Measurements from ENCODE around the gene DERL3. TPM values are rescaled to one million over a fixed set of nuclear protein-coding genes. Genes with fewer than 3 reads are reported as not detected.

Gene DERL3
- total and polyA plus RNA-seq, 2 donors (not counting 1 experiment from before 2014, with no cell fraction given), result 77.0 to 142 TPM

DNA sequence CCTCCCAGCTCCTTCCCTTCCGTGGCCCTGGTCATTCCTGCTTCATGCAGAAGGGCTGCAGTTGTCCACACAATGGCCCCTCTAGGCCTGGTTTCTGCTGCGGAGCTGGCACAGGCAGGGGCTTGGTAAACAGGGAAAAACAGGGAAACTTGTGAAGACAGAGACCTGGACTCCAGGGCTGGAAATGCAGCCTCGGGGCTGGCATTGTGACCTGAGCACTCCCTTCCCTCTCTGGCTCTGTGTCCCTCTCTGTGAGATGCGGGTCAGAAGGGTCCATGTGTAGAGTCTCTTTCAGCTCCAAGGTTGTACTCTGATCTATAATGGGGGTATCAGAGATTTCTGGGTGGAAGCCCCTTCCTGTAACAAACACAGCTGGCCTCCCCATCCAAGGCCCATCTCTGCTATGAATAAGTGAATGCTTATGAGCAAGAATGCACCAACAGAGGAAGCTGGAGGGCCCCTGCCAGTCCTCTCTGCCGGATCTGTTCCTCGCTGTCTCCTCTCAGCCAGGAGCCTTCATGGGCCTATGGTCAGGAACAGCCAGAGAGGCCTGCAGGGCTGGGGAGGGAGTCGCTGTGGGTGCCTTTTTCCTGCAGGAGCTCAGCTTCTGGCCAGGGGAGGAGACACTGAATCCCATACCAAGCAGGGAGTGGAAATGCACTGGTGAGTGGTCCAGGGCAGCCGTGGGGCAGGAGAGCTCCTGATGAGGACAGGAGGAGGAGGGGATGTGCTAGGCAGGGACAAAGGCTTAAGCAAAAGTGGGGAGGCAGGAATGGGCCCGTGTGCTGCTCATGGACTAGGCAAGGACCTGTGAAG lies 6.7 kb upstream of the DERL3 start:
- intact Hi-C loops (cut with micrococcal nuclease), result loop anchor here (5.0 to 10.0 kb wide), 3 partner anchors 218 to 701 kb away; partner anchors contain the start of genes RAB36 and RSPH14
- H3K4me3 Mint-ChIP-seq, result peak overlapping the region; percentile 79

More for the DNA sequence above, 6.7 kb upstream of the DERL3 start:
- no peak overlapping the region for H2AFZ ChIP-seq (ENCODE audit: insufficient read depth, low read depth, low read length, poor library complexity, severe bottlenecking)
- H3K27ac Mint-ChIP-seq, result peak overlapping the region; percentile 98
- 71% methylated on average over 6 of the region's 9 CpGs for WGBS (ENCODE audit: insufficient coverage)
- H3K36me3 ChIP-seq (replicated peaks in 1 of 2; ENCODE audit: control extremely low read depth in 1 of 2, control insufficient read depth in 1 of 2, extremely low read depth in 1 of 2, insufficient read depth in 2 of 2, low read length in 1 of 2), result no peaks in the 10 kb centered on the region
- no peak for DNase-seq
- H3K9me3 ChIP-seq (ENCODE audit: control extremely low read depth in 1 of 3, control insufficient read depth in 2 of 3, insufficient read depth in 1 of 3, low read length in 2 of 3), result peaks cover 0 to 5% (median 0%) of the 10 kb centered on the region in 3 donors
- no peaks in the 10 kb centered on the region for H3K27me3 Mint-ChIP-seq
- no peak for ATAC-seq (ENCODE audit: low read depth)
- H3K9me3 Mint-ChIP-seq (ENCODE audit: insufficient read depth), result no peaks in the 10 kb centered on the region
- peaks cover 86% of the 10 kb centered on the region for H3K4me1 Mint-ChIP-seq
- H3K27ac ChIP-seq (ENCODE audit: low read length in 2 of 2), result peak overlapping the region; percentile 73 to 82
- H3K9ac ChIP-seq (ENCODE audit: low read length), result peak overlapping the region; percentile 47
- H3K4me1 ChIP-seq (ENCODE audit: control insufficient read depth in 2 of 2, insufficient read depth in 2 of 2, low read length in 2 of 2), result peaks cover 54 to 84% of the 10 kb centered on the region in 2 donors
- TF ChIP-seq, protein P1, sequence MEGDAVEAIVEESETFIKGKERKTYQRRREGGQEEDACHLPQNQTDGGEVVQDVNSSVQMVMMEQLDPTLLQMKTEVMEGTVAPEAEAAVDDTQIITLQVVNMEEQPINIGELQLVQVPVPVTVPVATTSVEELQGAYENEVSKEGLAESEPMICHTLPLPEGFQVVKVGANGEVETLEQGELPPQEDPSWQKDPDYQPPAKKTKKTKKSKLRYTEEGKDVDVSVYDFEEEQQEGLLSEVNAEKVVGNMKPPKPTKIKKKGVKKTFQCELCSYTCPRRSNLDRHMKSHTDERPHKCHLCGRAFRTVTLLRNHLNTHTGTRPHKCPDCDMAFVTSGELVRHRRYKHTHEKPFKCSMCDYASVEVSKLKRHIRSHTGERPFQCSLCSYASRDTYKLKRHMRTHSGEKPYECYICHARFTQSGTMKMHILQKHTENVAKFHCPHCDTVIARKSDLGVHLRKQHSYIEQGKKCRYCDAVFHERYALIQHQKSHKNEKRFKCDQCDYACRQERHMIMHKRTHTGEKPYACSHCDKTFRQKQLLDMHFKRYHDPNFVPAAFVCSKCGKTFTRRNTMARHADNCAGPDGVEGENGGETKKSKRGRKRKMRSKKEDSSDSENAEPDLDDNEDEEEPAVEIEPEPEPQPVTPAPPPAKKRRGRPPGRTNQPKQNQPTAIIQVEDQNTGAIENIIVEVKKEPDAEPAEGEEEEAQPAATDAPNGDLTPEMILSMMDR (IDR thresholded peaks at IDR 0.05), result no peak
- no peak for TF ChIP-seq EZH2 (IDR thresholded peaks at IDR 0.05; ENCODE audit: borderline replicate concordance, insufficient read depth, low read depth, low read length, poor library complexity, severe bottlenecking)
- H3K27me3 ChIP-seq (replicated peaks in 1 of 4; ENCODE audit: control extremely low read depth in 1 of 4, control insufficient read depth in 3 of 4, insufficient read depth in 4 of 4, low read length in 3 of 4), result no peaks in the 10 kb centered on the region
- peak overlapping the region; percentile 75 for H3K4me2 ChIP-seq (replicated peaks; ENCODE audit: low read depth, low read length, poor library complexity, severe bottlenecking)
- peaks cover 10% of the 10 kb centered on the region for H3K79me2 ChIP-seq (ENCODE audit: control insufficient read depth, insufficient read depth, low read length)
- peak overlapping the region in 1 of 5 experiments; percentile 1 for H3K4me3 ChIP-seq (ENCODE audit: control extremely low read depth in 1 of 5, extremely low read depth in 1 of 5, insufficient read depth in 1 of 5, low read depth in 2 of 5, low read length in 4 of 5)
- CTCF ChIA-PET, result interaction anchor here (0.7 to 9.7 kb wide), 18 partner anchors 9 to 257 kb away, joined by 3 to 183 read pairs (median 4); partner anchors contain the start of genes CHCHD10, MIF, MMP11 and SLC2A11
- POLR2A ChIA-PET, result interaction anchor here (1.0 to 4.5 kb wide), 14 partner anchors 10 to 109 kb away, joined by 3 to 50 read pairs (median 6); partner anchors contain the start of genes CHCHD10, MIF, MMP11 and SLC2A11
- no peaks in the 10 kb centered on the region for H4K20me1 ChIP-seq (ENCODE audit: control insufficient read depth, insufficient read depth, low read length, poor library complexity, severe bottlenecking)

All from B cell (primary cell).